ENCODE measurements around the gene FHIT. TPM values are rescaled to one million over a fixed set of nuclear protein-coding genes. Genes with fewer than 3 reads are reported as not detected.

Gene FHIT
- total and polyA plus RNA-seq, 4 donors: 2.6 to 21.3 (median 8.7) TPM

DNA sequence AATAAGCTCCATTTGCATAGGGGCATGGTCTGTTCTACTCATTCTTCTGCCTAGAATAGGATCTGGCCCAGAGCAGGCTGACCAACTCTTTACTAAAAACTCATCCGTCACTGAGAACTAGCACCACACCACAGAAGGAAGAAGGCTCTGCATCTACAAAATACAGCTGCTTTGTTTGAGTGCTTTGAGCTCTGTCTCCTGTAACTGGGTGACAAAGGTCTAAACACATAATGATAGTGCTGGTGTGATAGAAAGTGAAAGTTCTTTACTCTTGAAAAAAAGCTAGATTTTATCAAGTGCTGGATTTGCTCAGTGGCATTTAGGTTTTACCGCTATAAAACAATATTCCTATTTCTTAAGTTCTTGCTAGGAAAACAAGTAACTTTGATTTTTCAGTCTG is 140.7 kb downstream of the FHIT start:
- Histone ChIP-seq H3K36me3 (ENCODE audit: control insufficient read depth in 4 of 4, insufficient read depth in 4 of 4, low read length in 4 of 4) (no peaks in the 10 kb centered on the region), H3K4me3 (no peak overlapping the region), H3K4me1 (ENCODE audit: control insufficient read depth in 5 of 5, insufficient read depth in 5 of 5, low read length in 5 of 5) (peaks cover 0 to 3% (median 0%) of the 10 kb centered on the region in 5 donors), H3K9me3 (ENCODE audit: control insufficient read depth in 4 of 4, insufficient read depth in 3 of 4, low read length in 3 of 4) (no peaks in the 10 kb centered on the region), H3K9ac (ENCODE audit: insufficient read depth in 1 of 2, low read length in 2 of 2) (no peak overlapping the region), H3K27ac (ENCODE audit: low read depth in 1 of 2, low read length in 1 of 2) (no peak overlapping the region), H3K27me3 (ENCODE audit: control insufficient read depth in 3 of 3, insufficient read depth in 3 of 3, low read length in 2 of 3) (no peaks in the 10 kb centered on the region)
- no peak for ATAC-seq (ENCODE audit: insufficient read depth, low FRiP score)
- 93 to 96% methylated on average over 2 of the region's 2 CpGs for WGBS, 2 donors
- no peak for DNase-seq
- TF ChIP-seq, protein P1, sequence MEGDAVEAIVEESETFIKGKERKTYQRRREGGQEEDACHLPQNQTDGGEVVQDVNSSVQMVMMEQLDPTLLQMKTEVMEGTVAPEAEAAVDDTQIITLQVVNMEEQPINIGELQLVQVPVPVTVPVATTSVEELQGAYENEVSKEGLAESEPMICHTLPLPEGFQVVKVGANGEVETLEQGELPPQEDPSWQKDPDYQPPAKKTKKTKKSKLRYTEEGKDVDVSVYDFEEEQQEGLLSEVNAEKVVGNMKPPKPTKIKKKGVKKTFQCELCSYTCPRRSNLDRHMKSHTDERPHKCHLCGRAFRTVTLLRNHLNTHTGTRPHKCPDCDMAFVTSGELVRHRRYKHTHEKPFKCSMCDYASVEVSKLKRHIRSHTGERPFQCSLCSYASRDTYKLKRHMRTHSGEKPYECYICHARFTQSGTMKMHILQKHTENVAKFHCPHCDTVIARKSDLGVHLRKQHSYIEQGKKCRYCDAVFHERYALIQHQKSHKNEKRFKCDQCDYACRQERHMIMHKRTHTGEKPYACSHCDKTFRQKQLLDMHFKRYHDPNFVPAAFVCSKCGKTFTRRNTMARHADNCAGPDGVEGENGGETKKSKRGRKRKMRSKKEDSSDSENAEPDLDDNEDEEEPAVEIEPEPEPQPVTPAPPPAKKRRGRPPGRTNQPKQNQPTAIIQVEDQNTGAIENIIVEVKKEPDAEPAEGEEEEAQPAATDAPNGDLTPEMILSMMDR (IDR thresholded peaks at IDR 0.05; ENCODE audit: control extremely low read depth, extremely low read depth): no peak

DNA sequence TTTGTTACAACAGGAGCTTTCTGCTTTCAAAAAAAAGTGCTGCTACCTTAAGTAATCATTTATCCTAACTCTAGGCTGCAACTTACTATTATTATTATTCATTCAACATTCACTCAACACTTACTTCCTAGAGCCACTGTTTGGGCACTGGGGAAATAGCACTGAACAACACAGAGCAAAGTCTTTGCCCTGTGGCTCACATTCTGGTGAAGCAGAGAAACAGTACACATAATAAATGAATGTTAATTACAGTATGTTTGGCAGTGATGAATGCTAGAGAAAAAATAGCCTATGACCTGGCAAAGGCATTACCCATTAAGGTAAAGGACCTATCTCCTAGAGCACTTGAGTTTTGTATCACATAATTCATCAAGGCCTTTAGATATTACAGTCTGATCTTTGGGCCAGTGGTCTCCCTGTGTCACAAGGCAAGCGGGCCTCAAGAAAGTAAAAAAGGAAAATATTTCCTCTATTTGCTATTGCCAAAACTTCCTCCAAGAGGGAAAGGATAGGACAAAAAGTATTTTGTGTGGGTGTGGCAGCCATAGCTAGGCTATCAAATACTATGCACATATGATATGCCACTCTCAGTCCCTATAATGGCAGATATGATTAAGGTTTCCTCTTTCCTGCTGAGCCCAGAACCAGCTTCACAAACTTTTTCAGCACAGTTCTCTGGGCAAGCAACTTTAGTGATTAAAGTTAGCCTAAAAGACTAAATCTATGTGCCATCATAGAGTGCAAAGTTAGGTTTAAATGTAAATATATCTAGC is 142.8 kb downstream of the FHIT start:
- Histone ChIP-seq H3K36me3 (ENCODE audit: control insufficient read depth in 4 of 4, insufficient read depth in 4 of 4, low read length in 4 of 4) (no peaks in the 10 kb centered on the region), H3K27ac (ENCODE audit: low read depth in 1 of 2, low read length in 1 of 2) (no peak overlapping the region), H3K27me3 (ENCODE audit: control insufficient read depth in 3 of 3, insufficient read depth in 3 of 3, low read length in 2 of 3) (no peaks in the 10 kb centered on the region), H3K9ac (ENCODE audit: insufficient read depth in 1 of 2, low read length in 2 of 2) (no peak overlapping the region), H3K9me3 (ENCODE audit: control insufficient read depth in 4 of 4, insufficient read depth in 3 of 4, low read length in 3 of 4) (no peaks in the 10 kb centered on the region), H3K4me3 (no peak overlapping the region), H3K4me1 (ENCODE audit: control insufficient read depth in 5 of 5, insufficient read depth in 5 of 5, low read length in 5 of 5) (no peaks in the 10 kb centered on the region)
- 0 to 53% methylated on average over 1 of the region's 1 CpG for WGBS, 2 donors
- TF ChIP-seq, protein P1 (IDR thresholded peaks at IDR 0.05; ENCODE audit: control extremely low read depth, extremely low read depth): no peak
- DNase-seq (no peak), ATAC-seq (ENCODE audit: insufficient read depth, low FRiP score) (no peak)

DNA sequence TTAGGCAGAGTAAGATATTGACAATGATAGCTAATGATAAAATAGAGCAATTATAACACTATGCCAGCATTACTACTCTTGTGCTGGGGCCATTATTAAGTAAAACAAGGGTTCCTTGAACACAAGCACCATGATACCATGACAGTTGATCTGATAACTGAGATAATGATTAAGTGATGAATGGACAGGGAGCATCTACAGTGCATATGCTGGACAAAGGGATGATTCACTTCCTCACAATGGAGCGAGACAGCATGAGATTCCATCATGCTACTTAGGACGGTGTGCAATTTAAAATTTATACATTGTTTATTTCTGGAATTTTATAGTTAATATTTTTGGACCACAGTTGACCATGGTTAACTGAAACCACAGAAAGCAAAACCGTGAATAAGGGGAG is 156.6 kb downstream of the FHIT start:
- Histone ChIP-seq H3K27me3 (ENCODE audit: control insufficient read depth in 3 of 3, insufficient read depth in 3 of 3, low read length in 2 of 3) (no peaks in the 10 kb centered on the region), H3K36me3 (ENCODE audit: control insufficient read depth in 4 of 4, insufficient read depth in 4 of 4, low read length in 4 of 4) (no peaks in the 10 kb centered on the region), H3K9ac (ENCODE audit: insufficient read depth in 1 of 2, low read length in 2 of 2) (no peak overlapping the region), H3K27ac (ENCODE audit: low read depth in 1 of 2, low read length in 1 of 2) (no peak overlapping the region), H3K9me3 (ENCODE audit: control insufficient read depth in 4 of 4, insufficient read depth in 3 of 4, low read length in 3 of 4) (no peaks in the 10 kb centered on the region), H3K4me3 (no peak overlapping the region), H3K4me1 (ENCODE audit: control insufficient read depth in 5 of 5, insufficient read depth in 5 of 5, low read length in 5 of 5) (peaks cover 0 to 8% (median 0%) of the 10 kb centered on the region in 5 donors)
- TF ChIP-seq, protein P1 (IDR thresholded peaks at IDR 0.05; ENCODE audit: control extremely low read depth, extremely low read depth): no peak
- DNase-seq (no peak), ATAC-seq (ENCODE audit: insufficient read depth, low FRiP score) (no peak)
- WGBS, 2 donors: 91 to 97% methylated on average over 3 of the region's 3 CpGs

Data from lung (tissue), 12 donors.